Immature natural killer cell (primary cell): ENCODE data around the gene PALD1. TPM values are rescaled to one million over a fixed set of nuclear protein-coding genes. Genes with fewer than 3 reads are reported as not detected.

ENCODE experiments used
- DNase-seq, 3 donors: peaks; one replicate each; pipeline ENCODE4 v3.0.0; 2022; ENCODE audit warnings: mixed read lengths in 1 of 3
- H3K27ac Mint-ChIP-seq, 6 donors: one replicate each; pipeline ENCODE4 v1.8.0; 2020; ENCODE audit warnings: mixed read lengths in 6 of 6, mild to moderate bottlenecking in 5 of 6, inconsistent platforms in 4 of 6, moderate library complexity in 3 of 6
- H3K27me3 Mint-ChIP-seq, 3 donors: one replicate each; pipeline ENCODE4 v1.8.0; 2020 to 2021; ENCODE audit warnings: low read depth in 3 of 3, mild to moderate bottlenecking in 3 of 3, mixed read lengths in 3 of 3, moderate library complexity in 3 of 3, inconsistent platforms in 1 of 3
- H3K36me3 Mint-ChIP-seq, 3 donors: one replicate each; pipeline ENCODE4 v1.8.0; 2020; ENCODE audit warnings: mixed read lengths in 3 of 3, inconsistent platforms in 2 of 3, mild to moderate bottlenecking in 2 of 3
- H3K4me1 Mint-ChIP-seq, 2 donors: one replicate each; pipeline ENCODE4 v1.8.0; 2020; ENCODE audit warnings: inconsistent platforms in 2 of 2, mild to moderate bottlenecking in 2 of 2, mixed read lengths in 2 of 2, moderate library complexity in 1 of 2
- H3K4me3 Mint-ChIP-seq, 5 donors: one replicate each; pipeline ENCODE4 v1.8.0; 2020; ENCODE audit warnings: mild to moderate bottlenecking in 5 of 5, mixed read lengths in 5 of 5, inconsistent platforms in 3 of 5, moderate library complexity in 3 of 5
- H3K9me3 Mint-ChIP-seq, 6 donors: one replicate each; pipeline ENCODE4 v1.8.0; 2020; ENCODE audit warnings: mild to moderate bottlenecking in 6 of 6, mixed read lengths in 6 of 6, inconsistent platforms in 4 of 6, moderate library complexity in 3 of 6
- polyA plus RNA-seq, 3 donors: library from polyadenylated mRNA; unstranded; fragments of 300-500 nt; fragmentation: Illumina TruSeq; gene quantifications; one replicate each; pipeline ENCODE4 v1.2.3, GENCODE V29; 2021

Gene PALD1
- polyA plus RNA-seq, 3 donors from 2014 or later = 0.12 to 2.2 (median 0.14) TPM

GRCh38 chr10:70462349-70462984 lies 16.1 kb upstream of the PALD1 start:
- Mint-ChIP-seq H3K36me3 (peaks cover 0 to 1% (median 0%) of the 10 kb centered on the region in 3 donors), H3K9me3 (peaks cover 0 to 2% (median 0%) of the 10 kb centered on the region in 6 donors), H3K27me3 (peaks cover 0 to 21% (median 1%) of the 10 kb centered on the region in 3 donors), H3K4me3 (no peak overlapping the region), H3K27ac (no peak overlapping the region), H3K4me1 (no peaks in the 10 kb centered on the region)
- DNase-seq = no peak

DNA sequence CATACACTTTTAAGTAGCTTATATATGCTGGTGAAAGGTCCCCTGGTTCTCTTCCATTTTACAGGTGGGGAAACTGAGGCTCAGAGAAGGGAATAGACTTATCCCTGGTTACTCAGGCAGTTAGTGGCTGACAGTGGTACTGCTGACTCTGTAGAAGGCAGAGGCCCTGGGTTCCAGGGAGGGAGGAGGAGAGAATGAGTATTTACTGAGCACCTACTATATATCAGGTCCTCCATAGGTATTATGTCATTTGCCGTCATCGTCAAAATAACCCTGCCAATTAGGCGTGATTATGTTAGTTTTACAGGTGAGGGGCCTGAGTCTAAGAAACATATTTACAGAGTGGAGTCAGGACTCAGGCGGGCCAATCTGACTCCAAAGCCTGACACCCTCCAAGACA lies 13.3 kb upstream of the PALD1 start:
- H3K4me1 Mint-ChIP-seq = no peaks in the 10 kb centered on the region
- H3K36me3 Mint-ChIP-seq = no peaks in the 10 kb centered on the region
- no peak overlapping the region for H3K4me3 Mint-ChIP-seq
- H3K27me3 Mint-ChIP-seq = peaks cover 1 to 21% (median 3%) of the 10 kb centered on the region in 3 donors
- H3K27ac Mint-ChIP-seq = no peak overlapping the region
- H3K9me3 Mint-ChIP-seq = no peaks in the 10 kb centered on the region
- DNase-seq = no peak

DNA sequence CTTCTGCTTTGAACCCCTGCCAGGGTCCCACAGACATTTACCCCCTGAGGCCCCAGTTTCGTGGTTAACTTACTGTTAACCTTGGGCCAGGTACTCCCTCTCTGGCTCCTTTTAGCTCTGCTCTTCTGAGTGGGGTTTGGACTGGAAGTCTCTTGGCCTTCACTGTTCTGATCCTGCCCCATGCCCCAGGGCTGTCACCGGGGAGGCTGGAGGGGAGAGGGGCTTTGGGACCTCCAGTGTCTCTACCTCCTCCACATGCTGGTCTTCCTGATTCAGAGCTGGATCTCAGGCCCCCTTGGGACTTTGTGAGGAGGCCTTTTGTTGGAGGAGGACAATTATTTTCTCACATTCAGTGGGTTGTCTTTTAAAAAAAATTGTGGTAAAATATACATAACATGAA lies 12.7 kb upstream of the PALD1 start:
- DNase-seq = no peak
- H3K27me3 Mint-ChIP-seq = peaks cover 1 to 19% (median 3%) of the 10 kb centered on the region in 3 donors
- H3K36me3 Mint-ChIP-seq = no peaks in the 10 kb centered on the region
- no peak overlapping the region for H3K27ac Mint-ChIP-seq
- H3K4me3 Mint-ChIP-seq = no peak overlapping the region
- H3K4me1 Mint-ChIP-seq = no peaks in the 10 kb centered on the region
- no peaks in the 10 kb centered on the region for H3K9me3 Mint-ChIP-seq

- no peak overlapping the region for H3K27ac Mint-ChIP-seq
- no peaks in the 10 kb centered on the region for H3K9me3 Mint-ChIP-seq
- H3K27me3 Mint-ChIP-seq = peaks cover 1 to 13% (median 3%) of the 10 kb centered on the region in 3 donors
- H3K4me3 Mint-ChIP-seq = no peak overlapping the region
- H3K36me3 Mint-ChIP-seq = no peaks in the 10 kb centered on the region
- no peaks in the 10 kb centered on the region for H3K4me1 Mint-ChIP-seq
- DNase-seq = no peak
Observed at GRCh38 chr10:70466951-70467350, 11.6 kb upstream of the PALD1 start.

DNA sequence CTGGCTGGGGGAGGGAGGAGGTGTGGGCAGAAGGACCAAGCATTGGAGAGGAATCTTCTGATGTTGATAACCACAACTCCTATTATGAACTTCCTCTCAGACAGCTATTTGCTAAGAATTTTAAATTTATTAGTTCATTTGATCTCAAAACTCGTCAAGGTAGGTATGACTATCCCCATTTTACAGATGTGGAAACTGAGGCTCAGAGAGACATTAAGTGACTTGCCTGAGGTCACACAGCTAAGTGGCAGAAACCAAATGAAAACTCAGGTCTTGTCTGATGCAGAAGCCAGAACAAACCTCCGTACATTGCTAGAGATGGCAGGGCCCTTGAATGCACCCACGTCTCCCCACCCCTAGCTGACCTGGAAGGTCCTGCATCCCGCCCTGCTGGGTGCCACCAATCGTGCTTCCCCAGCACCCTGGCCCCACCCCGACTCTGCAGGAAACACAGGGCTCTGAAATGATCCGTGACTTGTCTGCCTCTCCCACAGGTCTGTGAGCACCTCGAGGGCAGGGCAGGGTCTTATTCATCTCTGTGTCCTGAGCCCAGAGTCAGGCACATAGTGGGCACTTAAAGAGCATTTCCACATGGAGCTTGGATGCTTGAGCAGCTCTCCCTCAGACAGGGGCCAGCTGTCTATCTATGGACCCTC lies 5.6 kb upstream of the PALD1 start:
- no peak overlapping the region for H3K4me3 Mint-ChIP-seq
- H3K4me1 Mint-ChIP-seq = peaks cover 7 to 14% of the 10 kb centered on the region in 2 donors

GRCh38 chr10:70474780-70475179 lies 3.8 kb upstream of the PALD1 start:
- Mint-ChIP-seq H3K4me1 (peaks cover 17 to 21% of the 10 kb centered on the region in 2 donors), H3K9me3 (no peaks in the 10 kb centered on the region), H3K27me3 (peaks cover 2 to 8% (median 2%) of the 10 kb centered on the region in 3 donors), H3K36me3 (no peaks in the 10 kb centered on the region), H3K27ac (no peak overlapping the region), H3K4me3 (no peak overlapping the region)
- no peak for DNase-seq

More for the DNA sequence above, 5.6 kb upstream of the PALD1 start:
- H3K27ac Mint-ChIP-seq = no peak overlapping the region
- DNase-seq = no peak
- no peaks in the 10 kb centered on the region for H3K36me3 Mint-ChIP-seq
- no peaks in the 10 kb centered on the region for H3K9me3 Mint-ChIP-seq
- H3K27me3 Mint-ChIP-seq = peaks cover 2 to 11% (median 2%) of the 10 kb centered on the region in 3 donors

- H3K4me3 Mint-ChIP-seq = no peak overlapping the region
- no peaks in the 10 kb centered on the region for H3K9me3 Mint-ChIP-seq
- DNase-seq = no peak
- H3K27me3 Mint-ChIP-seq = peaks cover 2 to 13% (median 4%) of the 10 kb centered on the region in 3 donors
- H3K27ac Mint-ChIP-seq = no peak overlapping the region
- peaks cover 25 to 30% of the 10 kb centered on the region in 2 donors for H3K4me1 Mint-ChIP-seq
- H3K36me3 Mint-ChIP-seq = no peaks in the 10 kb centered on the region
Observed at GRCh38 chr10:70475661-70476060, 2.9 kb upstream of the PALD1 start.

DNA sequence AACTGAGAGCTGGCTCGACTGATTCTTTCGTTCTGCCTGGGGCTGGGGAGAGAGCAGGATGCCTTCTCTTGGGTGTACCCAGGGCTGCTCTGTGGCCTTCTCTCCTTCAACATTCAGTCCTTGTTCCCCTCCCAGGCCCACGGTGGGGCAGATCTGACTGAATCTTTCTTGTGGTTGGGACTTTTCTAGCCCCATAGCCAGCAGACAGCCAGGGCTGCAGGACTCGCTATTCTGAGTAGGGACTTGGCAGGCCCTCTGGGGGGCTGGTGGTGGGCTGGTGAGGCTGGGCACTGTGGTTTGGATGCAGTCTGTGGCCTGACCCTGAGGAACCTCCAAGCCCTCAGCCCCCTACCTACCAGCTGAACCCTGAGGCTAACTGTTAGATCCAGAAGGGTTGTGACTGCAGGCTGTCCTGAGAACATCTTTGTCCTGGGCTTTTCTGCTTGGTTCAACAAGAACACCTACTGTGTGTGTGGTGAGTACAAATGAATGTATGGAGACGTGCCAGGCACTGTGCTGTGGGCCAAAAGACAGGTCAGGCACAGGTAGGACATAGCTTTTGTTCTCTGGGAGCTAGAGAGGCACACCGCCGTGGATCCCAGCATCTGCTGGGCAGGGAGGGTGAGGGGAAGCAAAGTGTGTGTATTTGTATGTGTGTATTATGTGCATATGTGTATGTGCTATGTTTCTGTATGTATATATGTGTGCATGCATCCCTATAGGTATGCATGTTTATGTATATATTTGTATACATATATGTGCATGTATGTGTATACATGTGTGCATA lies 2.1 kb upstream of the PALD1 start:
- H3K36me3 Mint-ChIP-seq = no peaks in the 10 kb centered on the region
- peak overlapping the region; percentile 20 to 78 (median 64) for H3K4me3 Mint-ChIP-seq
- no peaks in the 10 kb centered on the region for H3K9me3 Mint-ChIP-seq
- peaks cover 2 to 13% (median 4%) of the 10 kb centered on the region in 3 donors for H3K27me3 Mint-ChIP-seq
- no peak for DNase-seq
- H3K4me1 Mint-ChIP-seq = peaks cover 29 to 35% of the 10 kb centered on the region in 2 donors
- no peak overlapping the region for H3K27ac Mint-ChIP-seq

DNA sequence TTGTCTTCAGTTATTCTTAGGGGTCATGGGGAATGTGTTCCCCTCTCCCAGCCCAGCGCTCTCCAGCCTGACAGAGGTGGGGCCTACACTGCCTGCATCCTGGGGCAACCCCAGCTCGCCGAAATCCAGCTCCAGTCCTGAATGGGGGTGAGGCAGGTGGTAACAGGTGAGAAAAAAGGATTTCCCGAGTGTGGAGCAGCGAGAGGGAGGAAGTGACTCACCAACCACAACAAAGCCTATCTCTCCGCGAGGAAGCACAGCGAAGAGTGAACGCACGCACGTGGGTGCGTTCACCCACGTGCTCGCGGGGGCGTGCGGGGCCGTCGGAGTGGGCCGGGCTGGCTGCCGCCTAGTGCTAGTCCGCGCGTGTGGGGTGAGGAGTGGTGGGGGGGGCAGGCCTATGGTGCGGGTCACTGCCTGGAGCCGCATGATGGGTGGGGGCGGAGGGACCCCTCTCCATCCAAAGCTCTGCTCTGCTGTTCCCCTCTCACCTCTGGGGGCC lies 855 bp upstream of the PALD1 start:
- H3K9me3 Mint-ChIP-seq = no peaks in the 10 kb centered on the region
- H3K4me1 Mint-ChIP-seq = peaks cover 29 to 35% of the 10 kb centered on the region in 2 donors
- peak overlapping the region; percentile 47 to 78 (median 73) for H3K4me3 Mint-ChIP-seq
- no peaks in the 10 kb centered on the region for H3K36me3 Mint-ChIP-seq
- H3K27ac Mint-ChIP-seq = peak overlapping the region in 2 of 6 donors; percentile 4 to 42
- H3K27me3 Mint-ChIP-seq = peaks cover 2 to 13% (median 4%) of the 10 kb centered on the region in 3 donors
- peak; percentile 52 to 58 (median 53) for DNase-seq

DNA sequence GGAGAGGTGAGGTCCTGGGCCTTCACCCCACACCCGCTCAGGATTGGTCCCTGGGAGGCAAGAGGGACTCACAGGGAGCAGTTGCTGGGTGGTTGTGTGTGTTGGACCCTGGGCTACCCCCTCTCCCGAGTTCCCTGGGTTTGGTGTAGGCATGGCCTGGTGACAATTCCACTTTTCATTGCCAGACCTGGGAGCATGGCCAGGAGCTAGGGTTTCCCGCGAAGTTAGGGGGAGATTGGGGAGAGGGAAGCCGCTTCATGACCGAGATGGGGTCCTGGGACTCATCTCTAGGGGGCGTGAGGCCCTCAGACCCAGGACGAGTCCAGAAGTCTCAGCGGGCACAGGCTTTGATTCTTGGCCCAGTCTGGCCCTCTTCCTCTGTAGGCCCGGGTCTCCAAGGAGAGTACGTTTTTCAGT lies 606 bp downstream of the PALD1 start:
- no peaks in the 10 kb centered on the region for H3K36me3 Mint-ChIP-seq
- H3K9me3 Mint-ChIP-seq = no peaks in the 10 kb centered on the region
- H3K27me3 Mint-ChIP-seq = peaks cover 2 to 9% (median 4%) of the 10 kb centered on the region in 3 donors
- H3K4me3 Mint-ChIP-seq = peak overlapping the region; percentile 46 to 72 (median 70)
- peaks cover 29 to 35% of the 10 kb centered on the region in 2 donors for H3K4me1 Mint-ChIP-seq
- no peak for DNase-seq
- H3K27ac Mint-ChIP-seq = no peak overlapping the region

DNA sequence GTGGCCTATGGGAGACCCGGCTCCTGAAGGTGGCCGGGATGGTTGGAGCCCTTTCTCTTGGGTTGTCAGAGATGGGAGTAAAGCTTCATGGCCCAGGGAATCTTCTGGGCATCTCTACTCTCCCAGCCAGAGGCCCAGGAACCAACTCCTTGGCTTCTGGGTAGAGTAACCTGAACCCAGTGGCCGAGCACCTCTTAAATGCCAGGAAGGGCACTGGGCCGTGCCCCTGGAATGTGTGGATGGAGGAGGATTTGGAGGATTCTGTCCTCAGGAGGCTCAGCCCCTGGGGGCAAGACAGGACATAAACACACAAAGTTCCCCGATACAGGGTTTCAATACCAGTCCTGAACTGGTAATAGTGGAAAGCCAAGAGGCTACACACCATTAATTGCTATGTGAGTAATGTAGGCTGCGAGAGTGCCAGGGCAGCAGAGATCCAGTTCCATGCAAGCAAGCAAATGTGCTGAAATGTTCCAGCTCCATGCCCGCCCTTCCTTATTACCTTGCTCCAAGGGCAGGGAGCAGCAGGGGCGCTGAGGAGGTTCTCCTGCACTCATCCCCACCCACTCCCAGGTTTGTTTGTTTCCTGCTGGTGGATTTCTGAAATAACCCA lies 1.2 kb downstream of the PALD1 start:
- Mint-ChIP-seq H3K4me3 (peak overlapping the region; percentile 69 to 76 (median 72)), H3K27me3 (peaks cover 2 to 12% (median 4%) of the 10 kb centered on the region in 3 donors), H3K9me3 (no peaks in the 10 kb centered on the region), H3K27ac (peak overlapping the region in 1 of 6 donors; percentile 22), H3K4me1 (peaks cover 29 to 35% of the 10 kb centered on the region in 2 donors), H3K36me3 (no peaks in the 10 kb centered on the region)
- DNase-seq = no peak

GRCh38 chr10:70480239-70480861 lies 1.8 kb downstream of the PALD1 start:
- Mint-ChIP-seq H3K9me3 (no peaks in the 10 kb centered on the region), H3K36me3 (no peaks in the 10 kb centered on the region), H3K4me3 (peak overlapping the region; percentile 69 to 76 (median 72)), H3K27me3 (peaks cover 2 to 12% (median 4%) of the 10 kb centered on the region in 3 donors), H3K4me1 (peaks cover 29 to 35% of the 10 kb centered on the region in 2 donors), H3K27ac (peak overlapping the region in 1 of 6 donors; percentile 22)
- DNase-seq = no peak

DNA sequence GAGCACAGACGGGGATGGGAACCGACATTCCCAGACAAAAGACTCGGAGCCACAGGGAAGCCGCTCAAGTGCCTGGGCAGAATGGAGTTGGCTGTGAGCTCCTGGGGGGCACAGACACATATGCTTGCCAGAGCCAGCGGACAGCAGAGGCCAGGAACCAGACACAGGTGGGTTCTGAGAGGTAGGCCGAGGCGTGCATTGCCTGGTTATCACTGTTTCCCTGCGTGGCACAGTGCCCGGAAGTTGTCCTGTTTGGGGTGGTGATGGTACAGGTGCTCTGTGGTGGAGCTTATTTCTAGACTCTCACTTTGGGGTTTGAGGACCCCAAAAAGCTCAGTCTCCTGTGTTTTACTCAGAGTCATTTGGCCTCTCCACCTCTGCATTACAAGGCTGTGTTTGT lies 2.5 kb downstream of the PALD1 start:
- H3K27ac Mint-ChIP-seq = peak overlapping the region in 1 of 6 donors; percentile 48
- H3K4me3 Mint-ChIP-seq = no peak overlapping the region
- H3K9me3 Mint-ChIP-seq = no peaks in the 10 kb centered on the region
- no peaks in the 10 kb centered on the region for H3K36me3 Mint-ChIP-seq
- peaks cover 29 to 35% of the 10 kb centered on the region in 2 donors for H3K4me1 Mint-ChIP-seq
- DNase-seq = no peak
- peaks cover 2 to 12% (median 4%) of the 10 kb centered on the region in 3 donors for H3K27me3 Mint-ChIP-seq
